Measurements from ENCODE around the gene TMX4. TPM values are rescaled to one million over a fixed set of nuclear protein-coding genes. Genes with fewer than 3 reads are reported as not detected.
"Not testable (repeated sequence)": the region's sequence is repeated elsewhere in the genome, so short reads cannot be mapped to it uniquely, and the experiment has no call there.

The TMX4 gene
- total RNA-seq, 2 experiments from 2014 or later = 46.1 to 48.2 TPM

DNA sequence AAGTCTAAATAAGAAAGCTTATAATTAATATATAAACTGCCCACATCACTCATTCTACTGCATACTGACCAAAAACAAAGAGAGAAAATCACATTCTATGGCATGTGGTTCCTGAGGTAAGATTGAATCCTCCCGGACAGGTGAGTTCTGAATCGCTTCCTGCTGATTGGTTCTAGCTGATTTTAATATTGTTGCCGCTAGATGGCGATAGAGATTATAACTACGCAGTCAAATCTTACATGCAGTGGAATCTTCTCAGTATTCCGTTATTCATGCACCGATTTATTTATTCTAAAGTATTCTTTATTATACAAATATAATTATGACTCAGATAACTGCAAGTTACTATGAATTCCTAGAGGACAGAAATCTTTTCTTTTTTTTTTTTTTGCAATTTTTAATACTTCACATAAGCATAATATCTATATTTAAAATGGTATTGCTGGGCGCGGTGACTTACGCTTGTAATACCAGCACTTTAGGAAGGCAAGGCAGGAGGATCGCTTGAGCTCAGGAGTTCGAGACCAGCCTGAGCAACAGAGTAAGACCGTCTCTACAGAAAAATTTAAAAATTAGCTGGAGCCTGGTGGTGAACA, 24.2 kb upstream of the TMX4 start:
- ATAC-seq = peak; percentile 64
- DNase-seq = no peak
- Mint-ChIP-seq H3K36me3 (no peaks in the 10 kb centered on the region), H3K9me3 (ENCODE audit: low read depth) (no peaks in the 10 kb centered on the region), H3K27me3 (peaks cover 23% of the 10 kb centered on the region), H3K4me3 (no peak overlapping the region), H3K4me1 (peaks cover 2% of the 10 kb centered on the region), H3K27ac (no peak overlapping the region)
- CTCF ChIA-PET = interaction anchor here (0.7 to 4.1 kb wide), 23 partner anchors 9 to 706 kb away, joined by 3 to 58 read pairs (median 4); partner anchors contain the start of genes PLCB1 and TMX4

DNA sequence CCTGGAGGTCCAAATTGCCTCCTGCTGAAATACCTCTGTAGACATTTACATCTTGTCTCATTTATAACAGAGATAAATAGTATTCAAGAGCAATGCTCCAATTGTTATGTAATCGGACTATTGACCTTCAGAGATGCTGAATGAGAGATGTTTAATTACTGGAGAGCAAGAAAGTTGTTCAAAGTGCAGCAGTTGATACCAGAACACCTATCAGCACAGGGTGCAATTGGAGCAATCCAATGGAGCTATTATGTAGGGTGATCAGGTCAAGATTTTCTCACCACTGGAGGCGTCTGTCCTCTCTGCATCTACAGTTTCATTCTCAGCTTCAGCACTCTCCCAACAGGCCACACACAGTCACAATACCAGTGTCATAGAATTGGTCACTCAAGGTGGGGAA, 19.5 kb upstream of the TMX4 start:
- CTCF ChIA-PET = interaction anchor here (1.1 kb wide), 1 partner anchor 12 kb away, joined by 3 read pairs; no protein-coding TSS in a partner anchor
- no peaks in the 10 kb centered on the region for H3K9me3 Mint-ChIP-seq (ENCODE audit: low read depth)
- H3K4me3 Mint-ChIP-seq = no peak overlapping the region
- no peaks in the 10 kb centered on the region for H3K36me3 Mint-ChIP-seq
- peaks cover 9% of the 10 kb centered on the region for H3K4me1 Mint-ChIP-seq
- H3K27me3 Mint-ChIP-seq = peaks cover 14% of the 10 kb centered on the region
- H3K27ac Mint-ChIP-seq = no peak overlapping the region
- no peak for DNase-seq
- no peak for ATAC-seq

DNA sequence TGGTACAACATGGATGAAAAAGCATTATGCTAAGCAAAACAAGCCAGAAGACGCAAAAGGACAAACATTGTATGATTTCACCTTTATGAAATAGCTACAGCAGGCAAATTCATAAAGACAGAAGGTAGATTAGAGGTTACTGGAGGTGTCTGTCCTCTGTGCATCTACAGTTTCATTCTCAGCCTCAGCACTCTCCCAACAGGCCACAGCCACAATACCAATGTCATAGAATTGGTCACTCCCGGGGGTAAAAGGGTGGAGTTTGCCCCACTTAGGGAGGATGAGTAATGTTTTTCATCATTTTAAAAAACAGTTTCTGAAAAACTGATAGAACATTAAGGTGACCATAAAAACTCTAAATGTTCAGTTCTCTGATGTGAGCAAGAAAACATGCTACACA, 17.2 kb upstream of the TMX4 start:
- no peaks in the 10 kb centered on the region for H3K36me3 Mint-ChIP-seq
- H3K4me3 Mint-ChIP-seq = no peak overlapping the region
- ATAC-seq = peak; percentile 69
- H3K27me3 Mint-ChIP-seq = peaks cover 5% of the 10 kb centered on the region
- peak; percentile 58 for DNase-seq
- peaks cover 8% of the 10 kb centered on the region for H3K4me1 Mint-ChIP-seq
- no peak overlapping the region for H3K27ac Mint-ChIP-seq
- CTCF ChIA-PET = no interaction called here
- no peaks in the 10 kb centered on the region for H3K9me3 Mint-ChIP-seq (ENCODE audit: low read depth)

DNA sequence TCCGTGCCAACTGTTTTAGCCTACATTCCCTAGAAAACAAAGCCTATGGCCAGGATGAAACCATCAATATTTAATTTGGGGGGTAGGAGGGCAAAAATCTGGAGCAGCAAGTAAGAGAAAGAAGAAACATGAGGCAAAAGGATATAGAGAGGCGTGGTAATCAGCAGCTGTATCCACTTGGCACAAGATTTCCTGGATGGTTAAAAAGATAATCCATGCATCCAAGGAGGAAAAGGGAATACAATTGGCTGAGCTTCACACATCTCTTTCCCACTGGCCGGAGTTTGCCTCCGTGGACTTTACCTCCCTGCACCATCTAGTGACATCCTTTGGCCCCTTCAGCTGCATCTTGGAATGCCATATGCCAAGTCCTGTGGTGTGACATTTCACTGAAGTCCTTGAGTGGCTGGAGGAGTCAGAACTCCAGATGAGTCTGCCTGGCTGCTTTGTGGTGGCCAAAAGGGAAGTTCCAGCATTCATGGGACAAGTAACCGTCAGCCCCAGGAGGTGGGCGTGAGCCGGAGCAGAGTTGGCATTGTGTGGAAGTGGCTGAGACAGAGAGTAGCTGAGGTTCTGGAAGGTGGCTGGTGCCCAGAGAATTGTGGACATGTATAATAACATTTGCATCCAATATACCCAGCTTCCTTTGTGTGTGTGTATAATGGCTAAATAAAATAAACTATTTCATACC, 13.7 kb upstream of the TMX4 start:
- H3K9me3 Mint-ChIP-seq (ENCODE audit: low read depth) = no peaks in the 10 kb centered on the region
- CTCF ChIA-PET = no interaction called here
- no peaks in the 10 kb centered on the region for H3K36me3 Mint-ChIP-seq
- H3K4me1 Mint-ChIP-seq = peaks cover 8% of the 10 kb centered on the region
- peaks cover 3% of the 10 kb centered on the region for H3K27me3 Mint-ChIP-seq
- DNase-seq (no peak), ATAC-seq (no peak)
- H3K4me3 Mint-ChIP-seq = no peak overlapping the region
- no peak overlapping the region for H3K27ac Mint-ChIP-seq

DNA sequence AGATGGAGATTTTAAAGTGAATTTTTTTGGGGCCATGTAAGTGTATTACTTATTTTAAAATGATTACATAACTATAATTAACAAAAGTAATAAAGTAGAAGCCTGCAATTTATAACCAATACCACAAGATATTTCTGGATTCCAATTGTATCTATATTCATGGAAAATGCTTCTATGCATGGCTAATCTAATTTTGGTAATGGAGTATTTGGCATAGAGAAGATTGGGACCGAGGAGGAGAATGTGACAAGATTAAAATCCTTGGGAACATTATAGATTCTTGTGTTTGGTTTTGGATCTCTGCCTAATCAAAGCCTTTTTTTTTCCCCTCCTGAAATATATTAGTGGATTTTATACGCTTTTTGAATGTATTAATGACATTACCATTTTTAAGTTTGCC, 12.9 kb upstream of the TMX4 start:
- H3K27ac Mint-ChIP-seq = no peak overlapping the region
- no peak for ATAC-seq
- no peaks in the 10 kb centered on the region for H3K36me3 Mint-ChIP-seq
- no peak for DNase-seq
- CTCF ChIA-PET = interaction anchor here (0.9 kb wide), 2 partner anchors 11 to 13 kb away, joined by 3 read pairs; partner anchors contain the start of gene TMX4
- H3K9me3 Mint-ChIP-seq (ENCODE audit: low read depth) = no peaks in the 10 kb centered on the region
- H3K4me3 Mint-ChIP-seq = no peak overlapping the region
- H3K27me3 Mint-ChIP-seq = peaks cover 3% of the 10 kb centered on the region
- peaks cover 8% of the 10 kb centered on the region for H3K4me1 Mint-ChIP-seq

DNA sequence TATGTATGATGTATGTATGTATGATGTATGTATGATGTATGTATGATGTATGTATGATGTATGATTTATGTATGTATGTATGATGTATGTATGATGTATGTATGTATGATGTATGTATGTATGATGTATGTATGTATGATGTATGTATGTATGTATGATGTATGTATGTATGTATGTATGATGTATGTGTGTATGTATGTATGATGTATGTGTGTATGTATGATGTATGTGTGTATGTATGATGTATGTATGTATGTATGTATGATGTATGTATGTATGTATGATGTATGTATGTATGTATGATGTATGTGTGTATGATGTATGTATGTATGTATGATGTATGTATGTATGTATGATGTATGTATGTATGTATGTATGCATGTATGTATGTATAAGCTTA, 12.0 kb upstream of the TMX4 start:
- not testable (repeated sequence) for H3K36me3 Mint-ChIP-seq; H3K4me1 Mint-ChIP-seq; ATAC-seq; H3K27me3 Mint-ChIP-seq; DNase-seq; H3K9me3 Mint-ChIP-seq (ENCODE audit: low read depth); H3K27ac Mint-ChIP-seq; H3K4me3 Mint-ChIP-seq
- CTCF ChIA-PET = interaction anchor here (1.3 kb wide), 1 partner anchor 95 kb away, joined by 5 read pairs; no protein-coding TSS in a partner anchor

DNA sequence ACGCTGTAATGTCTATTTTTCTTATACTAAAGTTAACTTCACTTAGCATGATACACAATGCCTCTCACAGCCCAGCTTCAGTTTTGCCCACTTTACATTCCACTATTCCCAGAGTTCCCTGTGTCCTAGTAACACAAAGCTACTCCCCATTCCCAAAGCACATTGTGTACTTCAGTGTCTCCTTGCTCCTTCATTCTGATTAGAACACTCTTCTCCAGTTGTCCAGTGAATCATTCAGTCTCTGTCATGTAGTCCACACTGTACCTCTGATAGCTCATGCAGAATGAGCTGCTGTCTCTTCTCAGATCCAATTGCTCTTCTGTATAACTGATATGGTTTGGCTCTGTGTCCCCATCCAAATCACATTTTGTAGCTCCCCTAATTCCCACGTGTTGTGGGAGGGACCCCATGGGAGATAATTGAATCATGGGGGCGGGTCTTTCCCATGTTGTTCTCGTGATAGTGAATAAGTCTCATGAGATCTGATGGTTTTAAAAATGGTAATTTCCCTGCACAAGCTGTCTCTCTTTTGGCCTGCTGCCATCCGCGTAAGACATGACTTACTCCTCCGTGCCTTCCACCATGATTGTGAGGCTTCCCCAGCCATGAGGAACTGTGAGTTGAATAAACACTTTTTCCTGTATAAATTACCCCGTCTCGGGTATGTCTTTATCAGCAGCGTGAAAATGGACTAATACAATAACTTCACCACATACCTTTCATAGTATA, 2.1 kb upstream of the TMX4 start:
- no peak overlapping the region for H3K4me3 Mint-ChIP-seq
- H3K9me3 Mint-ChIP-seq (ENCODE audit: low read depth) = no peaks in the 10 kb centered on the region
- DNase-seq (no peak), ATAC-seq (no peak)
- CTCF ChIA-PET = interaction anchor here (0.8 to 4.2 kb wide), 3 partner anchors 22 to 85 kb away, joined by 3 to 15 read pairs (median 3); no protein-coding TSS in a partner anchor
- peaks cover 1% of the 10 kb centered on the region for H3K36me3 Mint-ChIP-seq
- H3K27ac Mint-ChIP-seq = no peak overlapping the region
- peaks cover 14% of the 10 kb centered on the region for H3K4me1 Mint-ChIP-seq
- H3K27me3 Mint-ChIP-seq = no peaks in the 10 kb centered on the region

DNA sequence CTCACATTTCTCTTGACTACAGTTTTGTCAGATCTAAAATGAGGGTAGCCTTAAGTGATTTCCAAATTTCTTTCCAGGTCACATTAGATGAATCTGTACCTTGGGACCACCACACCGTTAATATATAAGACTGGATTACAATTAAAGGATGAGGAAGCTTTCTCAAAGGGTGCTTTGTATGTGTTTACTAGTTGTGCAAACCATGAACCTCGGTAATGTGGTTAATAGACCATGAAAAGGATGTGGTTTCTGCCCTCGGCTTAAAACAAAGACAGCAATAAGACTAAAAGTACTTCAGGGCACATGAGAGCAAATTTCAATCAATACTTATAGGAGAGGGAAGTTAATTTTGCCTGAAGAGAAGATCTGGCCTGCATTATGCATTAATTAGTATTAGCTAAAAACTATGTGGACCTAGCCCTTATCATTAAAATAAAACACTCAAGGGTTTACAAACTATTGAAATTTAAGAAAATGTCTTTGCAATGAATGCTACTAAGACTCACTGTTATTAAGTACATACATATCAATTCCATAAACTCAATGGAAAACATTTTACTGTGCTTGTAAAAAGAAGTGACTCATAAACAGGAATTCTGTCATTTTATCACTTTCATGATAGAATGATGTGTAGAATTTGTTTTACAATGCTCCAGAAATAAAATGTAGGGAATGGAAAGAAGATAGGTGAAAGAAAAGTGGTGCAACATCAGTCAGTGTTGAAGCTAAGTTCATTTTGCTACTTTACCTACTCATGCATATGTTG, 936 bp upstream of the TMX4 start:
- DNase-seq (peak; percentile 60), ATAC-seq (no peak)
- Mint-ChIP-seq H3K27me3 (no peaks in the 10 kb centered on the region), H3K27ac (no peak overlapping the region), H3K9me3 (ENCODE audit: low read depth) (no peaks in the 10 kb centered on the region), H3K36me3 (peaks cover 5% of the 10 kb centered on the region), H3K4me1 (peaks cover 15% of the 10 kb centered on the region), H3K4me3 (no peak overlapping the region)
- CTCF ChIA-PET = interaction anchor here (0.8 to 4.2 kb wide), 6 partner anchors 9 to 701 kb away, joined by 3 to 15 read pairs (median 3); no protein-coding TSS in a partner anchor

DNA sequence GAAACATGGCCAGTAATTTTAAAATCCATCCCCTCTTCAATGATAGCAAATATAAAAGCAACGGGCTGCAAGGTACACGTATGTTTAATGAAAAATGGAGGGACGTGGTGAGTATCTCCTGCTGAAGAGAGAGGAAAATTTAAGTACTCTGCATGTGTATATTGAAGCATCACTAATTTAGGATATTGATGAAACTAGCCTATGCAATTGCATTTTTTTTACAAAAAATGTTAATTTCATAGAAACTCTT, 362 bp upstream of the TMX4 start:
- Mint-ChIP-seq H3K27ac (no peak overlapping the region), H3K4me3 (no peak overlapping the region), H3K9me3 (ENCODE audit: low read depth) (no peaks in the 10 kb centered on the region), H3K36me3 (peaks cover 7% of the 10 kb centered on the region), H3K27me3 (no peaks in the 10 kb centered on the region), H3K4me1 (peaks cover 17% of the 10 kb centered on the region)
- ATAC-seq (no peak), DNase-seq (no peak)
- CTCF ChIA-PET = interaction anchor here (0.9 to 4.2 kb wide), 4 partner anchors 12 to 701 kb away, joined by 3 to 15 read pairs (median 3); no protein-coding TSS in a partner anchor

DNA sequence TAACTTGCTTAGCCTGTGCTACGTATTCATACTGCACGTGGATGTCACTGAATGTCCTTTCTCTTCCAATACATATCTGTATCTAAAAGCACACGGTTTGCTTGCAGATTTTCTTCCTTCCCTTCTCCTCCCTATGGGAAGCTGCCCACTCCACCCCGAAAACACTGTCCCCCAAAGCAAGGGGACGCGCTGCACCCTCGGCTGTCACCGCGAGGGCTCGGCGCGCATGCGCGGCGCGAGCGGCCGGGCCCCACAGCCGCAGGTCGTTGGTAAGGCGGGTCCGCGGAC, 659 bp downstream of the TMX4 start:
- peaks cover 9% of the 10 kb centered on the region for H3K36me3 Mint-ChIP-seq
- H3K4me3 Mint-ChIP-seq = peak overlapping the region; percentile 81
- DNase-seq (peak; percentile 77), ATAC-seq (peak; percentile 71)
- H3K27ac Mint-ChIP-seq = peak overlapping the region; percentile 86
- peaks cover 18% of the 10 kb centered on the region for H3K4me1 Mint-ChIP-seq
- H3K9me3 Mint-ChIP-seq (ENCODE audit: low read depth) = no peaks in the 10 kb centered on the region
- H3K27me3 Mint-ChIP-seq = no peaks in the 10 kb centered on the region
- CTCF ChIA-PET = interaction anchor here (4.2 kb wide), 1 partner anchor 25 kb away, joined by 15 read pairs; no protein-coding TSS in a partner anchor

DNA sequence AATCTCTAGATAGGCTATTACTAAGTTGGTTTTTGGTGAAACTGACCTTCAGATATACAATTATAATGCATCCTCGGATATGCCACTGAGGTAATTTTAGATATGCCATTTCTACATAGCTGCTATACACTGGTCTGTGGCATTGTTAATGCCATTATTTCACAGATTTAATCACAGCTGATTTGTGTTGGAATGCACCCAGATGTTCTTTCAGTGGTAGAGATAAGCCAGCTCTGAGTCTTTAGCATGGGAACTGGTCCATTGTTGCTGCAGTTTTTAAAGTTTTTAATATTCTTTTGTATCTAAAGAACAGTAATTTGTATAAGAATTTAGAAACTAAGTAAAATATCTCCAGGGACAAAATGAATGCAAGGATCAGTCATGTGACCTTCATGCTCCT, 6.8 kb downstream of the TMX4 start:
- Mint-ChIP-seq H3K4me1 (peaks cover 17% of the 10 kb centered on the region), H3K36me3 (peaks cover 14% of the 10 kb centered on the region), H3K27ac (no peak overlapping the region), H3K9me3 (ENCODE audit: low read depth) (no peaks in the 10 kb centered on the region), H3K27me3 (no peaks in the 10 kb centered on the region), H3K4me3 (no peak overlapping the region)
- CTCF ChIA-PET = no interaction called here
- no peak for DNase-seq
- no peak for ATAC-seq

DNA sequence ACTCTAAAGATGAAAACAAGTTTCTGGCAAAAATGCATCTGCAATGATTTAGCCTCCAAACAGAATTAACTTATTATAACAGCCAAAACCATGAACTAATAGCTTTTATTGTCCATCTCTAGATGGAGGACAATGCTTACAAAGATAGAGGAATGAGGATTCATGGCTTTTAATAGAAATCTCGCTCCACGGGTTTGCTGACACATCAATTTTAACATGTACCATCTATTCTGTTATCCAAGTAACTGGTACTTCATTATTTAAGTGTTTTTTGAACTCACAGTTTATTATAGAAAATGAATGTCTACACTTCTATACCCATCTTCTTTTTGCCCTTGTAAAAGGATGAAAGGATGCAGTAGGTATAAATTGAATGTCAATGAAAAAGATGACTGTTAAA, 10.8 kb downstream of the TMX4 start:
- Mint-ChIP-seq H3K36me3 (peaks cover 17% of the 10 kb centered on the region), H3K27me3 (no peaks in the 10 kb centered on the region)

DNA sequence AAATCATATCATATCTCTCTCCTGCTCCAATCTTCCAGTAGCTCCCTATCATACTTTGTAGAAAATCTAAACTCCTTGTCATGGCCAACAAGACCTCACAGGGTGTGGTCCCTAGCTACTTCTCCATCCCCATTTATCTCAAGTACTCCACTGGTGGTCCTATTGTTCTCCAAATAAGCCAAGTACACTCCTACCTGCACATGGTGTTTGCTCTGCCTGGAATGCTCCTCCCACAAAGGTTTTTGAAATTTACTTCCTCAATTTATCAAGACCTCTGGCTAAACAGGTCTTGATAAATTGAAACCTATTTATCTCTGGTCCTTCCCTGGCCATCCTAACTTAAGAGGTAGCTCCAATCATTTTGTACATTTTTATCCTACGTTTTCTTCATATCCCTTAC, 12.1 kb downstream of the TMX4 start:
- no peak overlapping the region for H3K27ac Mint-ChIP-seq
- CTCF ChIA-PET = no interaction called here
- no peak overlapping the region for H3K4me3 Mint-ChIP-seq
- no peaks in the 10 kb centered on the region for H3K9me3 Mint-ChIP-seq (ENCODE audit: low read depth)
- no peaks in the 10 kb centered on the region for H3K27me3 Mint-ChIP-seq
- DNase-seq (no peak), ATAC-seq (no peak)
- peaks cover 15% of the 10 kb centered on the region for H3K36me3 Mint-ChIP-seq
- H3K4me1 Mint-ChIP-seq = peaks cover 6% of the 10 kb centered on the region

More for the DNA sequence above, 10.8 kb downstream of the TMX4 start:
- no peaks in the 10 kb centered on the region for H3K9me3 Mint-ChIP-seq (ENCODE audit: low read depth)
- H3K27ac Mint-ChIP-seq = no peak overlapping the region
- DNase-seq = no peak
- peaks cover 6% of the 10 kb centered on the region for H3K4me1 Mint-ChIP-seq
- no peak overlapping the region for H3K4me3 Mint-ChIP-seq
- ATAC-seq = no peak
- CTCF ChIA-PET = no interaction called here
